NCI-H1436 (cell line): Measurements from ENCODE around the gene COPZ2.
"Not testable (repeated sequence)": the region's sequence is repeated elsewhere in the genome, so short reads cannot be mapped to it uniquely, and the experiment has no call there.

Experiments used
- DNase-seq: peaks from one replicate; lab custom pipeline; 2025; lab: John Stamatoyannopoulos, UW

The COPZ2 gene

GRCh38 chr17:48004983-48005382, 32.6 kb downstream of the COPZ2 start:
- DNase-seq, result peak; percentile 41

GRCh38 chr17:48003417-48004151, 34.0 kb downstream of the COPZ2 start:
- peak; percentile 97 for DNase-seq

DNA sequence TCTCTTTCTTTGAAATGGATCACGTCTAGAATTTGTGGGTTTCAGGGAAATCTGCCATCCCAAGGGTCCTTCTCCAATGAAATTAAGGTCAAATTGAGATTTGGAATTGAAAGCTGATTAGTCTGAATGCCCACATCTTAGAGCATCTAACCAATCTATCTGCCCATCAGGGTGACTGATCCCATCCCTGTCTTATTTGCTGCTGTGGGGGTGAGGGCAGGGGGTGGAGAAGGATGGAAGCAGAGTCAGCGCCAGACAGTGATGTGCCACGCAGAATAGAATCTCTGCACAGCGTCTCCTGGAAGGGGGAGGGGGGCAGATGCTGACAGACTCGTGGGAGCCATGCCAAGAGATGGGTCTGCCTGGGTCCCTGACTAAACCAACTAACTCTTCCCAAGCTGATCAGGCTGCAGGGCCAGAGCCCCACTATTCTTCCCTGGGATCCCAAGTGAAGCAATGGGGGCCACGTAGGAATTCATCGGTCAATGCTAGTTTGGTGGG, 34.6 kb downstream of the COPZ2 start:
- DNase-seq, result peak; percentile 64

DNA sequence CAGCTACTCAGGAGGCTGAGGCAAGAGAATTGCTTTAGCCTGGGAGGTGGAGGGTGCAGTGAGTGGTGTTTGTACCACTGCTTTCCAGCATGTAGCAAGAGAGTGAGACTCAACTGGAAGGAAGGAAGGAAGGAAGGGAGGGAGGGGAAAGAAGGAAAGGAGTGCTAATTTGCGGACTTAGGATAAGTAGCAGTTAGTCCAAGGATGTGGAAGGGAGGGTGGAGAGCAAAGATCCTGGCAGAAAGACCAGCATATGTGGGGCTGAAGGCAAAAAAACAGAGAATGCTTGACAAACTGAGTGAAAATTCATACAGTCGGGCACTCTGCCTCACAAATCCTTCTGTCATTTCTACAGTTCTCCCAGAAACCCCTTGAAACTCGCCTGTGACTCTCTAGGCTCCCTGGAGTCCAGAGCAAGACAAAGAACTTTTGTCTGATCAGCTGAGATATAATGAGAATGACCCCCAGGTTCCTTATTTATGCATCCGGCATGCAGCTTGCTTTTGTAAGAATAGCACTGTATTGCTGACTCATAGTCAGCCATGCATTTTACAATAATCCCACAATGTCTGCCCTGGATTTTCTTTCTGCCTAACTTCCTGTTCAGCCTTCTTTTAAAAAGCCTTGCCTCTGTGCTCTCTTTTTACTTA, 35.2 kb downstream of the COPZ2 start:
- peak; percentile 82 for DNase-seq

- not testable (repeated sequence) for DNase-seq
Measured at GRCh38 chr17:48001657-48002056, 35.9 kb downstream of the COPZ2 start.

DNA sequence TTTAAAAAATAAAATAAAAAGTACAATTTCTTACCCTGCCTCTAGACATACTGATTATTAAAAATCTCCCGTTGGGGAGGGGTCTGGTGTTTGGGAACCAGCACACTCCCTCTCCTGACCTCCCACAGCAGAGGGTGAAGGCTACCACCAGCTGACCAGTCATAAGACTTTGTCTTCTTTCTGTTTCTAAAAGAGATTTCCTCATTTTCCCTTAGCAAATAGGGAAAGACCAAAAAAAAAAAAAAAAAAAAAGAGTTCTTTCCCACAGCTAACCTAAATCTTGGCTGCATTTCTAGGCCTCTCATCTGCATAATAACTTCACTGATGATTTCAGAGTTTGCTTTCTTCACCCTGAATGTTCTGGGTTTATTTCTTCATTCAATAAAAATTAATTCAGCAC, 36.4 kb downstream of the COPZ2 start:
- DNase-seq, result no peak

- peak; percentile 51 for DNase-seq
Measured at GRCh38 chr17:47999582-47999981, 38.0 kb downstream of the COPZ2 start.

DNA sequence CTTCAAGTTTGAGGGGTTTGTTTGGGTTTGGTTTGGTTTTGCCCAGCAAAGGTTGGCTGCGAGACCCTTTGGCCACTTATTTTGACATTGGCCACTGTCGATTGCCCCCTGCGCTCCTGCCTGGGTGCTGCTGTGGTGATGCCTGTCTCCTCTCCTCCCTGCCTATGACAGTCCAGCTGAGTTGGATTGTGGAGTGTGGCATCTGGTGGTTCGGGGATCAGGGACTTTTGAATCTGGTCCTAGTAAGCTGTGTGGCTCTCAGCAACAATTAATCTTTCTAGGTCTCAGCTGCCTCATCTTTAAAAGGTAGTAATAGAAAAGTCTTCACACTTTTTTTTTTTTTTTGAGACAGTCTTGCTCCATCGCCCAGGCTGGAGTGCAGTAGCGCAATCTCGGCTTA, 39.6 kb downstream of the COPZ2 start:
- DNase-seq, result no peak

DNA sequence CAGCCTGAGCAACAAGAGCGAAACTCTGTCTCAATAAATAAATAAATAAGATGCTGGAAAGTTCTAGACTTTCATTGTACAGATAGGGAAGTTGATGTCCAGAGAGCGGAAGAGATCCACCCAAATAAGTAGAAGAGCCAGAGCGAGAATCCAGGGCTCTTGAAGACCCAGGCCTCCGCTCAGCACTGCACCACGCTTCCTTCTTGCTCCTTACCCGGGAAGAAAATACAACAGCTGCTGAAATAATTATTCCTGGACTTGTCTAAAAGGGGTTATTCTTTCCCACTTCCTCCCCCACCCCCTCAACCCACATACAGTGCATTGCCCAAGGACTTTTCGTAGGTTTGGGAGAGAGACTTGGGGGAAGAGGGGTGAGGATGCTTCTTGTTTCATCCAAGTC, 40.0 kb downstream of the COPZ2 start:
- no peak for DNase-seq

DNA sequence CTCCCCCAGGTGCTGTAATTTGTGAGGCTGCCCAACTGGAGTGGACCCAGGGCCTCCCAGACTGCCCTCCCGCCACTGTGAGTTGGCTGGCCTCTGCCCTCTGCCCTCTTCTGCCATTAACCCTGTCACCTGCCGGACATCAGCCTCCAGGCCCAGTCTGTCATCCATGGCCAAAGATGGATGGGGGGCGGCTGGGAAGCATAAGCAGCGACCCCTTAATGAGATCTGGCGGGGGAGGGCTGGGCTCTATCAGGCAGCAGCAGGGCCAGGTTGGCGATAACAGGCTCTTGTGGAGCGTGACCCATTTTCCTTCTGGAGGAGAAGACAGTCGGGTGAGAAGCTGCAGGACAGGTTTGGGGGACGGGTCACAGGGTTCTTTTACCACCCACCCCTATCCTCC, 41.4 kb downstream of the COPZ2 start:
- no peak for DNase-seq

DNA sequence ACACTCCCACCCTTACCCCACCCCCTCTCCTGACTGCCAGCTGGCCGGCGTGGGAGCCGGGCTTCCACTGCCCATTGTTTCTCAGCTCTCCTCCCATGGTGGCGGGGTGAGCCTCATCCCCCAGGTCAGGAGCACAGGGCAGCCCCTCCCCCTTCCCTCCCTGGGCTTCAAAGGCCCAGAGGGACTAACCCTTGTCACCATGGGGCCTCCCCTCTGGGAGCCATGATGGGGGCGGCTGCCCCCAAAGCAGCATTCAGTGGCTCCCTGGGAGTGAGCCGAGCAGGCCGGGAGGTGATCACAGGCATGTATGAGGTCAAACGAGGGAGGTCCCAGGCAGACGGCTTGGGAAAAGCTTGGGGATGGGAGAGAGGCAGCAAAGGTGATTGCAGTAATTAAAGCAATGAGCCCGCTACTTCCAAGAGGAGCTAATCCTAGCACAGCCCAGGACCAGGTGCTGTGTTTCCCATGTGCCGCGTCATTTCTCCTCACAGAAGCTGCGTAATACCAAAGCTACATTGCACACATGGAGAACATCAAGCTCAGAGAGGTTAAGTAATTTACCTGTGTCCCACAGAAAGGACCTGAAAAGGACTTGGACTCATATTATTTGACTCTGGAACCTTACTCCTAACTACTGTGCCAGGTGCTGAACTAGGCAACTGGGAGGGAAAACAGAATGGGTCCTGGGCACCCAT, 42.2 kb downstream of the COPZ2 start:
- DNase-seq, result peak; percentile 46

GRCh38 chr17:47994724-47995123, 42.9 kb downstream of the COPZ2 start:
- DNase-seq, result no peak

DNA sequence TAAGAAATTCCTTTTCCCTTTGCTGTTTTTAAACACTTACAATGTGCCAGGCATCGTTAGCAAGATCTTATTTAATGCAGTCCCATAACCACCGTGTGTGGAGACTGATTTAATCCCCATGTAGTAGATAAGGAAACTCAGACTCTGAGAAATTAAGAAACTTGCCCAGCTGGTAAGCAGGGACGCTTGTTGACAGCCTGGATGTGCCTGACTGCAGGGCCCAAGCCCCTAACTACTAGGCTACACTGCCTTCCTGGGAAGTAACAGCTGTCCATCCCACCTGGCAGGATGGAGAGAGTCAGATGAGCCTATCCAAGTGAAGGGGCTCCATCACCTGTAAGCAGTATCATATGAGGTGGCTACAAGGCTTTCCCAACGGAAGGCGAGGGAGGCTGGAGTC, 43.6 kb downstream of the COPZ2 start:
- DNase-seq, result no peak

- no peak for DNase-seq
Measured at GRCh38 chr17:47993031-47993564, 44.5 kb downstream of the COPZ2 start.

- DNase-seq, result no peak
Measured at GRCh38 chr17:47992216-47992615, 45.4 kb downstream of the COPZ2 start.

DNA sequence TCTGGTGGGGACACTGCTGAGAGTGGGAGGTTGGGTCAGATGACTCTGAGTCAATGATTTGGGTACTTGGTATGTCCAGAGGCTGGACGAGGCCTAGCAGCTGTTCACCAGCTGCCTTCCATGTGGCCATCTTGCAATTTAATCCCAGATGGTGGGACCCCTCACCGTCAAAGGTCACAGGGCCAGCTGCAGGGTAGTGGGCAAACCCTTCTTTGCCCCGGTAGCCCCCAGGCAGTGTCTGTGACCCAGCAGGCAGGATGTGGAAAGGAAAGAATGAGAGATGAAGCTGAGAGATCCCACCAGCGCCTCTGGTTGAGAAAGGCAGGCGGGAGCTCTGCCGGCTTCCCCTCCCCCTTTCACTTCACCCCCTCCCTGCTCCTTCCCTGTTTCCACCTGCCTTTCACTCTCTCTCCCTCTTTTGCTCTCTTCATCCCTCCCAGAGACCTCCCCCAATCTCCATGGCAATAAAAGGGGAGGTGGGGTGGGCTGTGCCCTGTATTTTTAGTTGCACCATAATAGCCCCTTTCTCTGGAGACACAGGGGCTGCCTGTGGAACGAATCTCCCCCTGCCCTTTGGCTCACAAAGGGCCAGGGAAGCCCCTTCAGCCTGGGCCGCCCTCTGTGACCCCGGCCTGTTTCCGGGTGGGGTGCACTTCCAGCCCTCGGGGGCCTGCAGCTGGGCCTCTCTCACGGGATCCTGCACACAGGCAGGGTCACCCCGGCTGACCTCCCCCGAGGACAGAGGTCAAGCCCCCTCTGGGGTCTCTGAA, 46.5 kb downstream of the COPZ2 start:
- DNase-seq, result peak; percentile 79

- DNase-seq, result no peak
Measured at GRCh38 chr17:47989700-47990099, 47.9 kb downstream of the COPZ2 start.

DNA sequence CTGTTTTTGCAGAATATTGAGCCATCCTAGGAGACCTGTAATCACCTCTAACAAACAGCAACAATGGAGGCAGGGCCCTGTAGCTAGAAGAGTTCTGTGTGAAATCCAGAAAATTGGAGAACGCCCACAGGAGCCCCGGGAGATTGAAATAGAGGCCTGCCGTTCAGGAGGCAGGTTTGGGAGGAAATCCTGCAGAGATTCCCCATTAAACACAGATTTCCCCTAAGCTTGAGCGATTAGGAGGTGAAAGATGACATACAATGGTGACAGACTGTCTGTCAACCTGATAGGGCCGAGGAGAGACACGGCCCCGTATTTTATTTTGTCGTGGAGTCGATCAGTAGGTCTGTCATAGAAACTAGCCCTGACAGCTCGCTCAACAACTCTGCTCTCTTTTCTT, 48.4 kb downstream of the COPZ2 start:
- DNase-seq, result no peak

GRCh38 chr17:47988445-47988844, 49.2 kb downstream of the COPZ2 start:
- DNase-seq, result not testable (repeated sequence)

DNA sequence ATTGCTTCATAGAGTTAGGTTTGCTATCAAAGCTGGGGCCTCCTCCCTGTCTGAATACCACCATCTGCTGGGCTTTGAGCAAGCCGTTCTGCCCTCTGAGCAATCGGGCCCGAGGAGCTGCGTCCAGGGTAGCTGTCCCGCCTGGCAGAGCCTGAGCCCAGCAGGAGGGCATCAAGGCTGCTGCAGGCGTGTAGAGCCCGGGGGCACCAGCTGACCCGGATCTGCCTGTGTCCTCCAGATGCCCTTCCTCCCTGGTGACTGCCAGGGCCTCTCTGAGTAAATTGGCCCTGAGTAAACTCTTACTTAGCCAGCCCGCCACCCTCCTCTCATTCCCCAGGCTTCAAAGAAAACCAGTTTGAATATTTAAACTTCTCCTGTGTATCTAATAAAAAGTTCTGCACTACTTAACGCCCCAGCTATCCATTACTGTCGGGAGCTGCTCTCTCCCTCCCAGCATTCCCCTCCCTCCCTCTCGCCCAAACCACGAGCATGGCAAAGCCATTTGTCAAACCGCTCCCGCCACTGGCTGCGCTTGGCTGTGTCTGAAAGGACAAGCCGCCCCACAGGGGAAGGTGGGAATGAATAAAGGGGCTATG, 50.3 kb downstream of the COPZ2 start:
- DNase-seq, result peak; percentile 79

DNA sequence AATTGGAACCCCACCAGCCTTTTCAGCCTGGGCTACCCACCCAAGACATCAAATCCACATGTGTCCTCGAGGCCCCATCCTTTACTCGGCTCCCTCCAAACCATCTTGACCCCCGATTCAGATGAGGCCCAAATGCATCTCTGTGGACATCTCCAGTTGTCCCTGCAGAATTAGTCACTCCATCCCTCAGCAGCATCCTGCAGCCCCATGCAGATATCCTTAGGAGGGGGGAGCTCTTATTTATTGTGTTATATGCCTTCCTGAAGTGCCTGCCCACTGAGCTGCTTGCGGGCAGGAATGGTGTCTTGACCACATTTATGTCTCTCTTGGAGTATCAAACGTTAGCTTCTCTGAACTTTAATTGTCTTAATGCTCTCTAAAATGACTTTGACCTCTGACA, 51.1 kb downstream of the COPZ2 start:
- no peak for DNase-seq
